DND-41 (cell line): Measurements from ENCODE around the gene CAMKMT.

ENCODE experiments used
- CTCF ChIP-seq: IDR thresholded peaks from 2 replicates; pipeline ENCODE4 v1.5.1; 2012; ENCODE audit warnings: borderline replicate concordance, low read length, moderate library complexity, mild to moderate bottlenecking; ENCODE audit not compliant: poor library complexity, severe bottlenecking; ENCODE audit errors: extremely low read depth
- EZH2 ChIP-seq: IDR thresholded peaks from 3 replicates; pipeline ENCODE4 v1.6.1; 2012; ENCODE audit warnings: borderline replicate concordance, low read depth, mild to moderate bottlenecking, moderate library complexity, low read length, inconsistent platforms; ENCODE audit not compliant: severe bottlenecking

- no peak for TF ChIP-seq CTCF
- TF ChIP-seq EZH2 = no peak
These were observed 170.3 kb downstream of the CAMKMT start for GRCh38 chr2:44532031-44532430.
